Activated CD4-positive, CD25-positive, alpha-beta regulatory T cell treated with anti-CD3 and anti-CD28 coated beads, Interleukin-2, amount 50 U/mL, for 72 hours (primary cell): ENCODE data around the gene FAM53B.
A peak's percentile ranks its signal among the peaks of the same experiment; 100 is the strongest.

Experiments
- DNase-seq: peaks from one replicate; pipeline ENCODE4 v3.0.0; 2021

The FAM53B gene

GRCh38 chr10:124741922-124742412 lies 2.2 kb downstream of the FAM53B start:
- DNase-seq: no peak

DNA sequence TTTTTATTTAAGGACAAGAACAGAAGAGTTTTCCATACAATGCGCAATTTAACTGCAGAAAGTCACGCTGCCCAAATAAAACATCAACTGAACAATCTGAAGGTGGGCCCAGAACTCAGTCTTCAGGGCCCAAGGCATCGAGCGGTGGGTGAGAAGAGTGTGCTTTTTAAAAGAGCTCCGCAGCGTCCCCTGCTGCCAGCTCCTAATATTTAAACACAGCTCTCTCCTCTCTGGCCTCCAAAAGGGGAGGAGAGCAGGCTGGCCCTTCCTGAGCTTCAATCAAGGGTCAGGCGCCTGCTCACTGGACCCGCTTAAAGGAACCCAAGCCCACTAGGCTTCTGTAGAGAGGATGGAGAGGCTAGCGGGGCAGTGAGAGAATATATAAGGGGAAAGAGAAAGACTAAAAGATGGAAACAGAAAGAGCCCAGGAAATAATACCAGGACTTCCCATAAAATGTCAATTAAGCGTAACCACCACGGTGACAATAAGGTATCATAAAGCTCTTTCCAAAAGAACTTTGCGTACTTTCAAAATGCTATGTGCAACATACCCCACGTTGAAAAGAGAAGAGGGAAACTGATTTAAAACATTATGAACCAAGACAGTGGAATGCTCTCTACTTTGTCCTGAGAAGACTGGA lies 2.8 kb downstream of the FAM53B start:
- DNase-seq: peak; percentile 81

- no peak for DNase-seq
Observed at GRCh38 chr10:124740369-124741280, 3.6 kb downstream of the FAM53B start.

GRCh38 chr10:124739986-124740368 lies 4.2 kb downstream of the FAM53B start:
- DNase-seq: no peak

DNA sequence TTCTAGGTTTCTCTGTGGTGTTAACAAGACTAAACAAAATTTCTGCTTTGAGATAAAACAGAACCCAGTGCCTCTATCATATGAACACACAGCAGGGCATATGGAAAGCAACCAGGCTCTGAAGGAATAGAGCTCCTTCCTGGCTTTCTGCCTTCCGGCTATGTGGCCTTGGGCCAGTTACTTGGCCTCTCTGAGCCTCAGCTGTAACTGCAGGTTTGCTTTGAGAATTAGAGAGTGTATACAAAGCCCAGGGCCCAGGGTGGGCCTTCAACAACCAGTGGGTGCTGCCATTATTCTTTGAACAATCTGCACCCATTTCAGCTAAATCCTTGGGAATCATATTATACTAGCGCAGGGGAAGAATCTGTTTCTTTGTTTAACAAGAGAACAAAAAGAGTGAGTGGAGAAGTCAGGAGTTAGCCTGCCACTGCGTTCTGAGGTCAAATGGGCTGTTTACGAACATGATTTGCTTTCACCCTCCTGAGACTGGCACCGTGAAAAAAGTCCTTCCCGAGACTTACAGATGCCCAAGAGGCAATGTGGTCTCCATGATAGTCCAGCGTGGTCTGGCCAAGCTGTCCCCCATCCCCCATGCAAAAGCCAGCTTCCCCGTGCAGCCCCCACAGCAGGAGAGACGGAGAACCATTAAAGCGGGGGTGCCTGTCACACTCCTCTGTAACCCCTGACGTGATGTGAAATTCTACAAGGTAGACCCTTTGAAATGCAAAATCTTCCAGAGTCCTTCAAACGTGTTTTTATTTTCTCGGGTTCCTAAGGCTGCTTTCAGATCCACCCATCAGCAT lies 4.9 kb downstream of the FAM53B start:
- DNase-seq: peak; percentile 13

DNA sequence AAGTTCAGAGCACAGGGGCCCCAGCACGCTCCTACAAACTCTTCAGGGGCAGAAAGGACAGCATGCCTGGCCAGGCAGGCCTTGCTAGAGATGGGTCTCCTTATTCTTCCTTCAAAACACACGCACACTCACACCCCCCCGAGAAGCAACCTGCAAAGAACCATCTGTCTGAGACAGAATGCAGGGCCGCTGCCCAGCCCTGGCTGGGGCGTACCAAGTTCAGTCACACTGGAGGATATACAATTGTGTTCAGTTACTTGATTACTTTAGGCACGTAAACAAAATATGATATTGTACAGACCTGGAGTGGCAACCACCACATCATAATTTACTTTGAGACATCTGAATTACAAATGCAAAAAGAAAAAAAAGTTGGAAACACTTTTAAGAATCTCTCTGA lies 5.7 kb downstream of the FAM53B start:
- peak; percentile 25 for DNase-seq

- peak; percentile 15 for DNase-seq
Observed at GRCh38 chr10:124737708-124738107, 6.5 kb downstream of the FAM53B start.

- DNase-seq: peak; percentile 27
Observed at GRCh38 chr10:124737221-124737620, 7.0 kb downstream of the FAM53B start.

- DNase-seq: peak; percentile 29
Observed at GRCh38 chr10:124736491-124737136, 7.6 kb downstream of the FAM53B start.

DNA sequence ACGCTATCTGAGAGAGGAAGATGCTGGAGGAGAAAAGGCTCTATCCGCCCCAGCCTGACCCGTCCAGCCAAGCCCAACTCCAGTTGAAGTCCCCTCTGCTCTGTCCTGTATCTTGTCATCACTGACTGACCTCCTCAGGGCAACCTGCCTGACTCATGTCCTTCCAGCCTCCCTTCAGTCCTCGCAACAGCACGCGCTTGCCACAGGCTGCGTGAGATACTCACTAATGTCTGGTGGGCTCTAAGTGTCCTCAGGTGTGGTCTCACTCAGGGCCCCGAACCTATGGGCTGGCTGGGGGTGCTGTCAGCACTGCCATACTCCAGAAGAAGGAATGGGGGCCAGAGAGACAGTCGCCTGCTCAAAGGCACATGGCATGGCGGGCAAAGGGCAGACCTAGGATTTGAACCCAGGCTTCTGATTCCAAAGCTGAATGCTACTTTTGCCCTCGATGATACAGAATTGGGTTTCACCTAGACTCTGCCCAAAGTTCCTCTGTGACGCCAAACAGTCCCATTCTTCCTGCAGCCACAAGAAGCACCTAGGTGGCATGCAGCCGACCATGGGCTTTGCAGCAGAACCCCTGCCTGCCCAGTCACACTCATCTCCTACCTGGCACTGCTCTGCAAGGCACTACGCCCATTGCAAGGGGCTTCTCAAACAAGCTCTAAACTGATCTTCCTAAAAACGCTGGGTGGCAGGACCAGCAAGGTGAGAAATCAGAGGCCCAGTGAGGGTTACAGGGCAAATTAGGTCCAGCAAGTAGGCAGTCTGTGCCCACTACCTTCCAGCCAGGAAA lies 8.5 kb downstream of the FAM53B start:
- peak; percentile 26 for DNase-seq

GRCh38 chr10:124734311-124735166 lies 9.6 kb downstream of the FAM53B start:
- DNase-seq: peak; percentile 34

DNA sequence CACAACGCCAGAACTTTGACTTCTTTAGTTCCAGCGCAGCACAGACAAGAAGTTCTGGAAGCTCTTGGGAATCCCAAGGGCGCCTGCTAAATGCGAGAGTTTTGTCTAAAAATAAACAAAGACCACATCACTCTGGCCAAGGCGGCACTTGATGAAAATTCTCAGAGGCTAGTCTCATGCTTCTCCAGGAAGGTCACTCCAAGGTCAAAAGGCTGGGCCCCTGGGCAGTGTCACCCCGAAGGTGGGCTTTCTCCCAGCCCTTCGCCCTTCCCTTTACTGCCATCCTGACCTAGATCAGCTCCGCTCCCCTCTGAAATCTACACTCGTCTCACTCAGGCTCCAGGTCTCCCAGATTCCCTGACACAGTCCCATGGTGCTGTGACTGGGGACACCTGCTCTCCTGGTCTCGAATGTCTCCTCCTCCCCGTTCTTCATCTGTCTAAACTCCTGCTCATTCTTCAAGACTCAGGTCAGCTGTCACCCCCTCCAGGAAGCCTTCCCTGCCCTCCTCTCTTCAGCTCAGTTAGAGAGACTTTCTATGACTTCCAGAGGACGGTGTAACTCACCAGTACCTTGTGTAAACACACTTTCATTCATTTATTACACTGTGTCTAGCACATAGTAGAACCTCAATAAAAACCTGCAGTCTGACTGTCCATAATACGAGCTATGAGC lies 10.5 kb downstream of the FAM53B start:
- peak; percentile 29 for DNase-seq

DNA sequence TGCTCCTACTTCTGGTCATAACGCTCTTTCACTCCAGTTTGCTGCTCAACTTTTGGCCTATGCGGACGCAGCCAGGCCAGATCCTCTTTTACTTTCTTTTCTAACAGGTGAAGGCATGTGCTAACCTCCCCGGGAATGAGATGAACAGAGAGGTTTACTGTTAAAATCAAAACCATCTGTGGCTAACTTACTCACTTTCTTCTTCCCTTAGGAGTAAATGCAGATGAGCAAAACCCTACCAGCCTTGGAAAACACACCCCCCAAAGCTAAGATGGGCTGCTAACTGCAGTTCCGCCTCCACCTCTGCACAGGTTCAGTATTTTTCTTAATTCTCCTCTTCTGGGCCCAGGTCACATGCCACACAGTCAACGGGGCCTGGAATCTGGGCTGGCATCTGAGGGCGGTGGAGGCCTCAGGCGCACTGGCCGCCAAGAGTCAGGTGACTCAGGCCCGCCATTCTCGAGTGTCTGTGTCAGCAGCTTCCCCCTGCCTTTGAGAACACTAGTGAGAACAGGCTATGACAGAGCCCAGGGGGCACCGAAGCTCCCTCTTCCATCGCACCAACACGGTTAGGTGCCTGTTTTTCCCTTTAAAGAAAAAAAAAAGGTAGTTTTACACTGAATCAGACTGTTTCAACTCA lies 11.1 kb downstream of the FAM53B start:
- peak; percentile 65 for DNase-seq

DNA sequence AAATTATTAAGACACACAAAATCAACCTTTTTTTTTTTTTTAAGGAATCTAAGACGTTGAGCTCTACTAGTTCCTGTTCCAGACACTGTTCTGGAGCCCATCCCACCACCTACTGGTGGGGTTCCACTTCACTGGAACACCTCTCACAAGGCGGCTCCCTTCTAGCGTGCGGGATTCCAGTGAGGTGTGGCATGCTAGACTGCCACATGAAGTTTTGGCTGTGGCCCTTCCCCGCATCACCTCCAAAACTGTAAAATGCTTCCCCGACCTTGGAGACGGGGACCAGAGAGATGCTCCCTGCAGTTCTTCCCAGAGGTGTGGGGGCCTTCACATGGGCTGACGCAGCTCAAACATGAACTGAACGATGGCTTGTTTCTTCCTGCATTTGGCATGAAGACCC lies 12.6 kb downstream of the FAM53B start:
- DNase-seq: peak; percentile 17

DNA sequence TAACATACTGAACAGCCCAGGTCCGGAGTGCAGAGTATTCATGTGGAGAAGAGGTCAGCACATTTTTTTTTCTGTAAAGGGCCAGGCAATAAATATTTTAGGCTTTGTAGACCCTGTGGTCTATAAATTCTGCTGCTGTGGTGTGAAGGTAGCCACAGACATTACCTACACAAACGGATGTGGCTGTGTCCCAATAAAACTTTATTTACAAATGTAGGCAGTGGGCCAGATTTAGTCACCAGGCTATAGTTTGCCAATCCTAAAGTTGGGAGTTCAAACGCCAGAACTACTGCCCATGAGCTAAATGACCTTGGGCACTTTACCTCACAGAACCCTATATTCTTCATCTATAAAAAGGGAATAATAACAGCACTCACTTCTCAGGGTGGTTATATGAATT lies 13.4 kb downstream of the FAM53B start:
- peak; percentile 14 for DNase-seq

GRCh38 chr10:124728830-124729661 lies 15.1 kb downstream of the FAM53B start:
- peak; percentile 35 for DNase-seq

DNA sequence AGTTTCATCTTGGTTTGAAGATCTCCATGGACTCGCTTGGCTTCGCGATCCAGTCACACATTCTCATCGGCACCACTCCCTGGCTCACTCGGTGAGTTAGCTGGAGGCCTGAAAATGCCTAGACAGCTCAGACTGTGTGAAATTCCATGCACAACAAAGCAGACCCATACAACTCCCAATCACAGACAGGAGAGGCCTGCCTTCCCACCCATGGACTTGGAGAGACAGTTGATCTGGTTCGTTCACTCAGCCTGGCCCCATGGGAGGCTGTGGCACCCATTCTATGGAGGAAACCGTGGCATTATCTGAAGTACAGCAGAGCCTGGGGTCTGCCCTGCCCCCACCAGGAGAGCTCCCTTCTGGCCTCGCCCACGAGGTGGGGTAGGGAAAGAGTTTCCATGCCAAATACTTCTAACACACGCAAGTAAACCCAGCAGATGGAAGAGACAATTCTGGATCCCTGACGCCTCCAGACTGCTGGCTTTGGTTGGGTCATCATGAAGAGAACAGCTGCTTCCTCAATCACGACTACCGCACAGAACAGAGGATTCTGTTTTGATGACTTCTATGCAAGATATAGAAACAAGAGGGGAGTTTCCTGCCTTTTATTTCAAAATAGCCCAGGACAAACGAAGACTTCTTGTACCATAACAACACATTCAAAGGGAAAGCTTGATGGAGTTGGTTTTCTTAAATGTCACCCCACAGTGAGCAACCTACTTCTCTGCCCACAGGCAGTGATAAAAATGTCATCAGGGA lies 15.9 kb downstream of the FAM53B start:
- peak; percentile 39 for DNase-seq
